Neural crest cell (in vitro differentiated cells): ENCODE data around the gene OR9Q1. TPM values are rescaled to one million over a fixed set of nuclear protein-coding genes. Genes with fewer than 3 reads are reported as not detected.

Experiments
- DNase-seq: peaks from one replicate; pipeline ENCODE4 v3.0.0; 2021; ENCODE audit warnings: low read depth, mixed read lengths, low spot score
- H3K27ac Mint-ChIP-seq: one replicate; pipeline ENCODE4 v1.8.0; 2021; ENCODE audit warnings: mild to moderate bottlenecking, mixed read lengths; ENCODE audit not compliant: unreplicated experiment
- H3K27me3 Mint-ChIP-seq: 2 replicates; pipeline ENCODE4 v1.8.0; 2021; ENCODE audit warnings: low read depth, mild to moderate bottlenecking, mixed read lengths
- H3K36me3 Mint-ChIP-seq: 2 replicates; pipeline ENCODE4 v1.8.0; 2021; ENCODE audit warnings: low read depth, mild to moderate bottlenecking, mixed read lengths
- H3K4me1 Mint-ChIP-seq: 2 replicates; pipeline ENCODE4 v1.8.0; 2021; ENCODE audit warnings: mixed read lengths
- H3K4me3 Mint-ChIP-seq: one replicate; pipeline ENCODE4 v1.8.0; 2021; ENCODE audit warnings: mild to moderate bottlenecking, mixed read lengths
- H3K9me3 Mint-ChIP-seq: 2 replicates; pipeline ENCODE4 v1.8.0; 2021; ENCODE audit warnings: mixed read lengths
- CTCF ChIP-seq: fragments of 200-600 bp; sonication (generic); conservative IDR thresholded peaks from 2 replicates; pipeline ENCODE4 v1.5.0; 2021; ENCODE audit warnings: antibody characterized with exemption, mild to moderate bottlenecking
- total RNA-seq: library from RNA; stranded (reverse); gene quantifications from 2 replicates; pipeline ENCODE4 v1.2.1, GENCODE V29; 2021

OR9Q1 gene
- total RNA-seq, 1 donor from 2014 or later = not detected

- no peak for DNase-seq
- peaks cover 7% of the 10 kb centered on the region for H3K4me1 Mint-ChIP-seq
Observed at GRCh38 chr11:58058276-58059006, 34.8 kb downstream of the OR9Q1 start.

GRCh38 chr11:58059007-58059350, 35.3 kb downstream of the OR9Q1 start:
- no peaks in the 10 kb centered on the region for H3K27me3 Mint-ChIP-seq
- TF ChIP-seq CTCF = no peak
- peak overlapping the region; percentile 78 for H3K27ac Mint-ChIP-seq
- DNase-seq = no peak
- H3K36me3 Mint-ChIP-seq = no peaks in the 10 kb centered on the region
- no peak overlapping the region for H3K4me3 Mint-ChIP-seq
- peaks cover 7% of the 10 kb centered on the region for H3K4me1 Mint-ChIP-seq
- H3K9me3 Mint-ChIP-seq = peaks cover 6% of the 10 kb centered on the region

More at GRCh38 chr11:58058276-58059006, 34.8 kb downstream of the OR9Q1 start:
- Mint-ChIP-seq H3K36me3 (no peaks in the 10 kb centered on the region), H3K9me3 (peaks cover 6% of the 10 kb centered on the region), H3K27me3 (no peaks in the 10 kb centered on the region), H3K4me3 (no peak overlapping the region), H3K27ac (peak overlapping the region; percentile 78)
- no peak for TF ChIP-seq CTCF

- Mint-ChIP-seq H3K36me3 (no peaks in the 10 kb centered on the region), H3K4me3 (no peak overlapping the region), H3K27ac (no peak overlapping the region), H3K9me3 (peaks cover 3% of the 10 kb centered on the region), H3K27me3 (no peaks in the 10 kb centered on the region), H3K4me1 (peaks cover 7% of the 10 kb centered on the region)
- no peak for DNase-seq
- TF ChIP-seq CTCF = no peak
Observed at GRCh38 chr11:58060535-58060934, 36.9 kb downstream of the OR9Q1 start.

- Mint-ChIP-seq H3K9me3 (peaks cover 1% of the 10 kb centered on the region), H3K4me3 (no peak overlapping the region), H3K27ac (no peak overlapping the region), H3K36me3 (no peaks in the 10 kb centered on the region), H3K4me1 (peaks cover 7% of the 10 kb centered on the region), H3K27me3 (no peaks in the 10 kb centered on the region)
- peak; percentile 41 for TF ChIP-seq CTCF
- no peak for DNase-seq
Observed at GRCh38 chr11:58060939-58061672, 37.4 kb downstream of the OR9Q1 start.

GRCh38 chr11:58061813-58062212, 38.1 kb downstream of the OR9Q1 start:
- H3K4me3 Mint-ChIP-seq = no peak overlapping the region
- no peak for TF ChIP-seq CTCF
- H3K27me3 Mint-ChIP-seq = no peaks in the 10 kb centered on the region
- H3K27ac Mint-ChIP-seq = no peak overlapping the region
- DNase-seq = no peak
- no peaks in the 10 kb centered on the region for H3K36me3 Mint-ChIP-seq
- H3K9me3 Mint-ChIP-seq = no peaks in the 10 kb centered on the region
- peaks cover 7% of the 10 kb centered on the region for H3K4me1 Mint-ChIP-seq
